Upper lobe of left lung (tissue), 6 donors: ENCODE data around the gene RERE. TPM values are rescaled to one million over a fixed set of nuclear protein-coding genes. Genes with fewer than 3 reads are reported as not detected.
A peak's percentile ranks its signal among the peaks of the same experiment; 100 is the strongest.

Experiments used
- ATAC-seq, 2 donors: fragments of 200-7000 bp; cut with Tn5 transposase; one replicate each; pipeline ENCODE4 v1.9.1; 2022; ENCODE audit warnings: mild to moderate bottlenecking in 2 of 2, moderate library complexity in 2 of 2; ENCODE audit not compliant: low FRiP score in 2 of 2
- DNase-seq, 2 donors: peaks; one replicate each; pipeline ENCODE4 v3.0.0-alpha.2; 2019 to 2020
- H3K27ac ChIP-seq, 4 donors: fragments of 200-600 bp; sonication (generic); one replicate each; pipeline ENCODE4 v1.5.1; 2016 to 2019
- H3K27me3 ChIP-seq, 4 donors: fragments of 200-600 bp; sonication (generic); one replicate each; pipeline ENCODE4 v1.5.1; 2017 to 2019
- H3K36me3 ChIP-seq, 4 donors: fragments of 200-600 bp; sonication (generic); one replicate each; pipeline ENCODE4 v1.5.1; 2016 to 2019
- H3K4me1 ChIP-seq, 4 donors: fragments of 200-600 bp; sonication (generic); one replicate each; pipeline ENCODE4 v1.5.1; 2018 to 2019
- H3K4me3 ChIP-seq, 4 donors: fragments of 200-600 bp; sonication (generic); one replicate each; pipeline ENCODE4 v1.5.1; 2017 to 2019; ENCODE audit warnings: mild to moderate bottlenecking in 2 of 4, moderate library complexity in 1 of 4
- H3K9me3 ChIP-seq, 4 donors: fragments of 200-600 bp; sonication (generic); one replicate each; pipeline ENCODE4 v1.5.1; 2018 to 2019
- CTCF ChIP-seq, 6 experiments: fragments of 450-650 bp in 4 of 6; fragments of 200-600 bp in 2 of 6; sonication (generic) in 2 of 6; IDR thresholded peaks; one replicate each; pipeline ENCODE4 v1.5.1; 2016 to 2019; ENCODE audit warnings: antibody characterized with exemption in 6 of 6
- EP300 ChIP-seq, 4 donors: sonication (generic); formaldehyde crosslinking; IDR thresholded peaks; one replicate each; pipeline ENCODE4 v1.5.1; 2017; ENCODE audit warnings: antibody characterized with exemption in 4 of 4, control low read depth in 2 of 4
- POLR2A ChIP-seq, 4 donors: fragments of 450-650 bp; IDR thresholded peaks; one replicate each; pipeline ENCODE4 v1.5.1; 2016 to 2017; ENCODE audit warnings: antibody characterized with exemption in 4 of 4, mild to moderate bottlenecking in 2 of 4
- POLR2AphosphoS5 ChIP-seq, 2 donors: sonication (generic); formaldehyde crosslinking; IDR thresholded peaks; one replicate each; pipeline ENCODE4 v1.5.1; 2017; ENCODE audit warnings: antibody characterized with exemption in 2 of 2
- WGBS, 2 donors: methylation state at CpG; one replicate each; pipeline ENCODE4 v1.1.5; 2017 to 2018; 5-methylcytosine and 5-hydroxymethylcytosine counted together
- total RNA-seq, 6 donors: library from RNA; depleted of rRNA in 4 of 6; stranded (reverse); fragments of >200 nt in 4 of 6; gene quantifications; one replicate each; pipeline versions ENCODE4 v1.1.0 to v1.2.1, GENCODE V29; 2016 to 2021
- donor health status: DM: no; HTN: no; CAD: no; lungs with moderate emphysema.
- donor health status: DM: no; HTN: yes; CAD: no; lungs with severe emphysema.

Gene RERE
- total RNA-seq, 6 donors from 2014 or later = 75.5 to 222 (median 104) TPM

- Histone ChIP-seq H3K36me3 (peaks cover 0 to 29% (median 11%) of the 10 kb centered on the region in 4 donors), H3K27ac (peak overlapping the region in 3 of 4 donors; percentile 22 to 66 (median 33)), H3K27me3 (no peaks in the 10 kb centered on the region), H3K4me3 (no peak overlapping the region), H3K9me3 (no peaks in the 10 kb centered on the region), H3K4me1 (peaks cover 12 to 18% (median 15%) of the 10 kb centered on the region in 4 donors)
- ATAC-seq (no peak), DNase-seq (peak in 1 of 2 donors; percentile 30)
- TF ChIP-seq EP300 (IDR thresholded peaks at IDR 0.05) = no peak
- TF ChIP-seq CTCF (IDR thresholded peaks at IDR 0.05) = no peak
- no peak for TF ChIP-seq POLR2A (IDR thresholded peaks at IDR 0.05)
- no peak for TF ChIP-seq POLR2AphosphoS5 (IDR thresholded peaks at IDR 0.05)
- 71 to 81% methylated on average over 8 of the region's 8 CpGs for WGBS, 2 donors
Measured at GRCh38 chr1:8496473-8496872, 321.0 kb downstream of the RERE start.

GRCh38 chr1:8495928-8496401, 321.5 kb downstream of the RERE start:
- Histone ChIP-seq H3K9me3 (no peaks in the 10 kb centered on the region), H3K4me3 (no peak overlapping the region), H3K4me1 (peaks cover 12 to 18% (median 15%) of the 10 kb centered on the region in 4 donors), H3K36me3 (peaks cover 0 to 29% (median 11%) of the 10 kb centered on the region in 4 donors), H3K27me3 (no peaks in the 10 kb centered on the region), H3K27ac (no peak overlapping the region)
- WGBS, 2 donors = 80 to 89% methylated on average over 6 of the region's 6 CpGs
- ATAC-seq (no peak), DNase-seq (no peak)
- TF ChIP-seq POLR2A (IDR thresholded peaks at IDR 0.05) (no peak), CTCF (IDR thresholded peaks at IDR 0.05) (no peak), POLR2AphosphoS5 (IDR thresholded peaks at IDR 0.05) (no peak), EP300 (IDR thresholded peaks at IDR 0.05) (no peak)

GRCh38 chr1:8494681-8495080, 322.8 kb downstream of the RERE start:
- peaks cover 0 to 25% (median 11%) of the 10 kb centered on the region in 4 donors for H3K36me3 ChIP-seq
- no peak overlapping the region for H3K27ac ChIP-seq
- H3K9me3 ChIP-seq = no peaks in the 10 kb centered on the region
- WGBS, 2 donors = 97 to 100% methylated on average over 3 of the region's 3 CpGs
- H3K27me3 ChIP-seq = no peaks in the 10 kb centered on the region
- H3K4me1 ChIP-seq = peaks cover 12 to 18% (median 15%) of the 10 kb centered on the region in 4 donors
- no peak overlapping the region for H3K4me3 ChIP-seq
- TF ChIP-seq POLR2AphosphoS5 (IDR thresholded peaks at IDR 0.05) = no peak
- no peak for TF ChIP-seq POLR2A (IDR thresholded peaks at IDR 0.05)
- TF ChIP-seq CTCF (IDR thresholded peaks at IDR 0.05) = no peak
- TF ChIP-seq EP300 (IDR thresholded peaks at IDR 0.05) = no peak
- no peak for ATAC-seq
- no peak for DNase-seq

- Histone ChIP-seq H3K4me3 (no peak overlapping the region), H3K27me3 (no peaks in the 10 kb centered on the region), H3K36me3 (peaks cover 0 to 25% (median 11%) of the 10 kb centered on the region in 4 donors), H3K9me3 (no peaks in the 10 kb centered on the region), H3K27ac (no peak overlapping the region), H3K4me1 (peaks cover 12 to 18% (median 15%) of the 10 kb centered on the region in 4 donors)
- no peak for ATAC-seq
- TF ChIP-seq POLR2A (IDR thresholded peaks at IDR 0.05) (no peak), EP300 (IDR thresholded peaks at IDR 0.05) (no peak), CTCF (IDR thresholded peaks at IDR 0.05) (no peak), POLR2AphosphoS5 (IDR thresholded peaks at IDR 0.05) (no peak)
- DNase-seq = no peak
- WGBS, 2 donors = 83 to 85% methylated on average over 7 of the region's 7 CpGs
Measured at GRCh38 chr1:8493916-8494540, 323.4 kb downstream of the RERE start.

DNA sequence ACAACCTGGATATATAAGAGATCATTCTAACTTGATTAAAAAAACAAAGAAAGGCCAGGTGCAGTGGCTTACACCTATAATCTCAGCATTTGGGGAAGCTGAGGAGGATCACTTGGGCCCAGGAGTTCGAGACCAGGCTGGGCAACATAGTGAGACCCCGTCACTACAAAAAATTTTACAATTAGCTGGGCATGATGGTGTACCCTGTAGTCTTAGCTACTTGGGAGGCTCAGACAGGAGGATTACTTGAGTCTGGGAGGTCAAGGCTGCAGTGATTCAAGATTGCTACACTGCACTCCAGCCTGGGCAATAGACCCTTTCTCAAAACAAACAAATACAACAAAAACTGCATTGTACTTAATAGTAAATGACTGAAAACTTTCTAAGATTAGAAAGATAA, 330.2 kb downstream of the RERE start:
- WGBS, 2 donors = 92 to 97% methylated on average over 2 of the region's 2 CpGs
- H3K4me3 ChIP-seq = no peak overlapping the region
- no peaks in the 10 kb centered on the region for H3K9me3 ChIP-seq
- DNase-seq (no peak), ATAC-seq (no peak)
- H3K36me3 ChIP-seq = peaks cover 0 to 2% (median 0%) of the 10 kb centered on the region in 4 donors
- H3K27ac ChIP-seq = no peak overlapping the region
- TF ChIP-seq EP300 (IDR thresholded peaks at IDR 0.05) = no peak
- no peak for TF ChIP-seq CTCF (IDR thresholded peaks at IDR 0.05)
- no peak for TF ChIP-seq POLR2A (IDR thresholded peaks at IDR 0.05)
- TF ChIP-seq POLR2AphosphoS5 (IDR thresholded peaks at IDR 0.05) = no peak
- no peaks in the 10 kb centered on the region for H3K27me3 ChIP-seq
- peaks cover 4 to 10% (median 8%) of the 10 kb centered on the region in 4 donors for H3K4me1 ChIP-seq
